Central memory CD8-positive, alpha-beta T cell (primary cell): ENCODE results near the gene NCOA4.
"Not testable (repeated sequence)": the region's sequence is repeated elsewhere in the genome, so short reads cannot be mapped to it uniquely, and the experiment has no call there.

Experiments
- ATAC-seq: fragments of 150-1000 bp; cut with Tn5 transposase; replicated peaks from 2 replicates; pipeline ENCODE4 v1.10.0; 2022; ENCODE audit warnings: mild to moderate bottlenecking, moderate FRiP score, moderate number of reproducible peaks; ENCODE audit not compliant: poor library complexity, severe bottlenecking; ENCODE audit errors: extremely low read depth
- DNase-seq, 2 donors: peaks; one replicate each; pipeline ENCODE4 v3.0.0; 2021; ENCODE audit warnings: low spot score in 2 of 2
- H3K27ac Mint-ChIP-seq: one replicate; pipeline ENCODE4 v1.8.0; 2022; ENCODE audit warnings: low read depth, mild to moderate bottlenecking, moderate library complexity, mixed read lengths
- H3K27me3 Mint-ChIP-seq: one replicate; pipeline ENCODE4 v1.8.0; 2022; ENCODE audit warnings: mixed read lengths
- H3K36me3 Mint-ChIP-seq: one replicate; pipeline ENCODE4 v1.8.0; 2022; ENCODE audit warnings: mild to moderate bottlenecking, moderate library complexity, mixed read lengths; ENCODE audit not compliant: insufficient read depth
- H3K4me1 Mint-ChIP-seq: one replicate; pipeline ENCODE4 v1.8.0; 2022; ENCODE audit warnings: mixed read lengths
- H3K4me3 Mint-ChIP-seq: one replicate; pipeline ENCODE4 v1.8.0; 2022; ENCODE audit warnings: mild to moderate bottlenecking, moderate library complexity, mixed read lengths
- H3K9me3 Mint-ChIP-seq: one replicate; pipeline ENCODE4 v1.8.0; 2022; ENCODE audit warnings: mixed read lengths

NCOA4 gene

DNA sequence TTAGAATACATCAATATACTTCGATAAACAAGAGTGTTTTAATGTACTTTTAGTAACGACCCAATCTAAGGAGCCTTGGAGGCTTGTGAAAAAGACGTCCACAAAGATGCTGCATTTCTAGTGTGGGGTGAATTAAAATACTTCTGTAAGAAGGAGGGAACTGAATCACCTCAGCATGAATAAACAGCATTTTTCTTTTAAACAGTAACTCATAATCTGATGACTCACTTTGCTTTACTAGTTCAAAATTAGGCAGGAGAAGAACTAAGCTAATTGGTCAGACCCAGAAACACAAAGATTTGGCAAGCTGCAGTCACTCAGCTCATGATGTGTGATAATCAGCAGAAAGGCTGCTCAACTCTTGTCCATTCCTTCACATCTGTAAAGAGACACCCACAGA, 24.2 kb downstream of the NCOA4 start:
- Mint-ChIP-seq H3K36me3 (peaks cover 77% of the 10 kb centered on the region), H3K4me1 (no peaks in the 10 kb centered on the region), H3K4me3 (no peak overlapping the region), H3K27ac (no peak overlapping the region), H3K9me3 (no peaks in the 10 kb centered on the region), H3K27me3 (no peaks in the 10 kb centered on the region)
- ATAC-seq: no peak
- DNase-seq: no peak

- H3K4me3 Mint-ChIP-seq: no peak overlapping the region
- H3K27ac Mint-ChIP-seq: no peak overlapping the region
- no peaks in the 10 kb centered on the region for H3K9me3 Mint-ChIP-seq
- no peaks in the 10 kb centered on the region for H3K4me1 Mint-ChIP-seq
- DNase-seq (no peak), ATAC-seq (no peak)
- no peaks in the 10 kb centered on the region for H3K27me3 Mint-ChIP-seq
- H3K36me3 Mint-ChIP-seq: peaks cover 69% of the 10 kb centered on the region
Observed at GRCh38 chr10:46005383-46005782, 25.0 kb downstream of the NCOA4 start.

GRCh38 chr10:46004963-46005362, 25.5 kb downstream of the NCOA4 start:
- peaks cover 68% of the 10 kb centered on the region for H3K36me3 Mint-ChIP-seq
- no peaks in the 10 kb centered on the region for H3K4me1 Mint-ChIP-seq
- no peaks in the 10 kb centered on the region for H3K9me3 Mint-ChIP-seq
- no peak for ATAC-seq
- H3K27me3 Mint-ChIP-seq: no peaks in the 10 kb centered on the region
- no peak overlapping the region for H3K4me3 Mint-ChIP-seq
- H3K27ac Mint-ChIP-seq: no peak overlapping the region
- DNase-seq: no peak

GRCh38 chr10:46002916-46003693, 27.3 kb downstream of the NCOA4 start:
- H3K36me3 Mint-ChIP-seq: peaks cover 62% of the 10 kb centered on the region
- H3K4me3 Mint-ChIP-seq: no peak overlapping the region

DNA sequence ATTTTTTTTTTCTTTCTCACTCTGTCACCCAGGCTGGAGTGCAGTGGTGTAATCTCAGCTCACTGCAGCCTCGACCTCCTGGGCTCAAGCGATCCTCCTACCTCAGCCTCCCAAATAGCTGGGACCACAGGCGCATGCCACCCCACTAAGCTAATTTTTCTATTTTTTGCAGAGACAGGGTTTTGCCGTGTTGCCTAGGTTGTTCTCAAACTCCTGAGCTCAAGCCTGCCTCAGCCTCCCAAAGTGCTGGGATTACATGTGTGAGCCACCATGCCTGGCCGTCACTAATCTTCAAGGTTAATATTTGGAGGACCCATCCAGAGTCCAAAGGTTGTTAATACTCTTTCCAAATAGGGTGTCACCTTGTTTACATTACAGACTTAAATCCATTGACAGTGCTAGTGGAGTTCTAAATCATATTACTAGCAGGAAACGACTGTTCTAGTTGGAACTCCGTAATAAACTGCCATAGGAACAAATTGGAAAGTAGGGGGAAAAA, 28.2 kb downstream of the NCOA4 start:
- DNase-seq, H3K4me3 Mint-ChIP-seq, H3K27ac Mint-ChIP-seq, H3K4me1 Mint-ChIP-seq, H3K9me3 Mint-ChIP-seq, H3K27me3 Mint-ChIP-seq, ATAC-seq: not testable (repeated sequence)
- peaks cover 57% of the 10 kb centered on the region for H3K36me3 Mint-ChIP-seq

More at GRCh38 chr10:46002916-46003693, 27.3 kb downstream of the NCOA4 start:
- H3K27ac Mint-ChIP-seq: no peak overlapping the region
- H3K9me3 Mint-ChIP-seq: no peaks in the 10 kb centered on the region
- no peaks in the 10 kb centered on the region for H3K4me1 Mint-ChIP-seq
- ATAC-seq: no peak
- no peak for DNase-seq
- no peaks in the 10 kb centered on the region for H3K27me3 Mint-ChIP-seq

- no peak for ATAC-seq
- H3K27ac Mint-ChIP-seq: no peak overlapping the region
- H3K36me3 Mint-ChIP-seq: peaks cover 49% of the 10 kb centered on the region
- no peaks in the 10 kb centered on the region for H3K27me3 Mint-ChIP-seq
- H3K4me1 Mint-ChIP-seq: no peaks in the 10 kb centered on the region
- no peaks in the 10 kb centered on the region for H3K9me3 Mint-ChIP-seq
- DNase-seq: no peak
- no peak overlapping the region for H3K4me3 Mint-ChIP-seq
Observed at GRCh38 chr10:46001187-46001756, 29.2 kb downstream of the NCOA4 start.

DNA sequence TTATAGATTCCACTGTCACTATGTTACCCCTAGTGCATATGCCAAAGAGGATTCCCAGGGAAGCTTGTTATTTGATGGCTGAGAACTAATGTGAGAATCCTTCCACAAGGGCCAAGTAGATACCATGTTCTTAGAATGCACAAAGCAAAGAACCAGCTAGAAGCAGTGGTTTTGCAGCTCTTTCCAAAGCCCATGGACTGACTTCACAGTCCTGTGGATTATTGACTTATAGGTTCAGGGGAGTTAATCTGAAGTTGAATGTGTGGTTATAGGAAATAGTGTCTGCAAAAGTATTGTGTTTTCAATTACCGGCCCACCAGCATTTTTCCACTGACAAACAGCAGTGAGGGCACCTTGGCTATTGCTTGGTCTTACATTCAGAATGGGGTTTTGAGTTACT, 29.9 kb downstream of the NCOA4 start:
- no peak for ATAC-seq
- no peak overlapping the region for H3K27ac Mint-ChIP-seq
- H3K36me3 Mint-ChIP-seq: peaks cover 49% of the 10 kb centered on the region
- H3K9me3 Mint-ChIP-seq: no peaks in the 10 kb centered on the region
- H3K27me3 Mint-ChIP-seq: no peaks in the 10 kb centered on the region
- H3K4me1 Mint-ChIP-seq: no peaks in the 10 kb centered on the region
- DNase-seq: no peak
- no peak overlapping the region for H3K4me3 Mint-ChIP-seq

GRCh38 chr10:45999955-46000354, 30.5 kb downstream of the NCOA4 start:
- H3K27ac Mint-ChIP-seq, H3K27me3 Mint-ChIP-seq, H3K4me1 Mint-ChIP-seq, DNase-seq, H3K9me3 Mint-ChIP-seq, ATAC-seq, H3K4me3 Mint-ChIP-seq: not testable (repeated sequence)
- H3K36me3 Mint-ChIP-seq: peaks cover 45% of the 10 kb centered on the region

GRCh38 chr10:45997994-45998763, 32.2 kb downstream of the NCOA4 start:
- Mint-ChIP-seq H3K27me3 (no peaks in the 10 kb centered on the region), H3K36me3 (peaks cover 39% of the 10 kb centered on the region), H3K4me1 (no peaks in the 10 kb centered on the region), H3K4me3 (no peak overlapping the region), H3K9me3 (no peaks in the 10 kb centered on the region), H3K27ac (peak overlapping the region; percentile 6)
- DNase-seq (no peak), ATAC-seq (no peak)

GRCh38 chr10:45997557-45997956, 32.9 kb downstream of the NCOA4 start:
- Mint-ChIP-seq H3K4me3 (no peak overlapping the region), H3K27ac (no peak overlapping the region), H3K9me3 (no peaks in the 10 kb centered on the region), H3K4me1 (no peaks in the 10 kb centered on the region), H3K27me3 (no peaks in the 10 kb centered on the region), H3K36me3 (peaks cover 41% of the 10 kb centered on the region)
- ATAC-seq: no peak
- no peak for DNase-seq

DNA sequence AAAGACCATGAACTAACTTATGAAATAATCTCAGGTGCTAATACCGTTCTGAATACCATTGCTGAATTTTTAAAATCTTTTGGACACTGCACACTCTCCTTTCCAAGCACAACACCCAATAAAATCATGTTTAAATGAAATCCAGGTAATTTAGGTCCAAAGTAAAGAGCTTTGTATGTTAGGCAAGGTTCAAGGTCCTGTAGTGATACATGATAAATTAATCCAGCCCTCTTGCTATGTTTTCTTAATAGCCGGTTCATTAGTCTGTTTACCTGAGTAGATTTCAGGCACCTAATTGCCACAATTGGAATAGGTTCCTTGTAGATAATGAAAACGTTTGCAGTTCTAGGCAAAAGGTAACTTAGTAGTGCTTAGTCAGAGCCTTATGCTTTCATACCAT, 44.8 kb downstream of the NCOA4 start:
- H3K27ac Mint-ChIP-seq, H3K4me1 Mint-ChIP-seq, ATAC-seq: not testable (repeated sequence)

GRCh38 chr10:45984473-45984872, 46.0 kb downstream of the NCOA4 start:
- H3K4me1 Mint-ChIP-seq, H3K9me3 Mint-ChIP-seq, DNase-seq, ATAC-seq, H3K27me3 Mint-ChIP-seq, H3K4me3 Mint-ChIP-seq, H3K27ac Mint-ChIP-seq: not testable (repeated sequence)
- H3K36me3 Mint-ChIP-seq: peaks cover 31% of the 10 kb centered on the region

More for the DNA sequence above, 44.8 kb downstream of the NCOA4 start:
- H3K9me3 Mint-ChIP-seq, DNase-seq, H3K27me3 Mint-ChIP-seq, H3K4me3 Mint-ChIP-seq: not testable (repeated sequence)
- H3K36me3 Mint-ChIP-seq: peaks cover 35% of the 10 kb centered on the region
